Measurements from ENCODE around the gene SPATS2L.

- TF ChIP-seq CTCF (conservative IDR thresholded peaks at IDR 0.05; ENCODE audit: low read depth in 2 of 2) (no peak), EZH2phosphoT487 (IDR thresholded peaks at IDR 0.05; ENCODE audit: unreplicated experiment) (no peak), REST (IDR thresholded peaks at IDR 0.05; ENCODE audit: unreplicated experiment) (no peak), POLR2AphosphoS5 (IDR thresholded peaks at IDR 0.05; ENCODE audit: low read depth) (no peak), EZH2 (IDR thresholded peaks at IDR 0.05; ENCODE audit: low read depth, unreplicated experiment) (no peak), ZNF114 (CRISPR knock-in tag; IDR thresholded peaks at IDR 0.05) (no peak), STAT1 (IDR thresholded peaks at IDR 0.05; ENCODE audit: unreplicated experiment) (no peak), ZNF331 (CRISPR knock-in tag; IDR thresholded peaks at IDR 0.05; ENCODE audit: low read depth) (no peak), NANOG (IDR thresholded peaks at IDR 0.05; ENCODE audit: borderline replicate concordance) (no peak), JUNB (IDR thresholded peaks at IDR 0.05; ENCODE audit: unreplicated experiment) (no peak), ETS1 (IDR thresholded peaks at IDR 0.05) (no peak), CREB1 (CRISPR knock-in tag; IDR thresholded peaks at IDR 0.05; ENCODE audit: low read depth) (no peak), ZNF462 (CRISPR knock-in tag; IDR thresholded peaks at IDR 0.05) (no peak)
These were observed 13.9 kb downstream of the SPATS2L start for GRCh38 chr2:200320344-200320743.

All from GM23338 (cell line).